Measurements from ENCODE around the gene MEF2C. TPM values are rescaled to one million over a fixed set of nuclear protein-coding genes. Genes with fewer than 3 reads are reported as not detected.

Gene MEF2C
- total RNA-seq, 1 donor from 2014 or later: under 0.01 TPM

- DNase-seq (ENCODE audit: low read depth) (no peak), FAIRE-seq (no peak)
- Histone ChIP-seq H3K36me3 (ENCODE audit: control insufficient read depth, insufficient read depth, low read length) (no peaks in the 10 kb centered on the region), H3K27me3 (ENCODE audit: control insufficient read depth, insufficient read depth, low read length) (no peaks in the 10 kb centered on the region), H3K4me3 (ENCODE audit: low read depth, low read length) (no peak overlapping the region)
- no peak for TF ChIP-seq CTCF (IDR thresholded peaks at IDR 0.05; ENCODE audit: insufficient read depth, low read length, severe bottlenecking)
These were observed 3.3 kb upstream of the MEF2C start for GRCh38 chr5:88886252-88886651.

DNA sequence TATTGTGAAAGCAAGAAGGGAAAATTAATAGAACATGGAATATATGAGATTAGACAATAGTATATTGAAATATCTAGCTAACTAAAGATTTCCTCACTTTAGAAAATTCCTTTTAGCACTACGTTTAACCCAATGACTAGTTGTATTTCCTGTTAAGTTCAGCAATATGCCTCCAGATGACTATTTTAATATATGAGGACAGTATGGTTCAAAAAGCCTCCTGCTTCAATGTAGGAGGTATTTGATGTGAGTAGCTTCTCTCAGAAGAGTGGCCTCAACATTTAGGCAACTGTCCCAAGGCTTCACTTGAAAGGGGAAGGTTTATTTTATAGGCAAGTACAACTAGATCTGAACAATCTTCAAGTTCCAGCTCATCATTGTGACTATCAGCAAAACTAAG, 2.0 kb upstream of the MEF2C start:
- Histone ChIP-seq H3K27me3 (ENCODE audit: control insufficient read depth, insufficient read depth, low read length) (no peaks in the 10 kb centered on the region), H3K4me3 (ENCODE audit: low read depth, low read length) (no peak overlapping the region), H3K36me3 (ENCODE audit: control insufficient read depth, insufficient read depth, low read length) (no peaks in the 10 kb centered on the region)
- FAIRE-seq: no peak
- DNase-seq (ENCODE audit: low read depth): no peak
- TF ChIP-seq CTCF (IDR thresholded peaks at IDR 0.05; ENCODE audit: insufficient read depth, low read length, severe bottlenecking): no peak

DNA sequence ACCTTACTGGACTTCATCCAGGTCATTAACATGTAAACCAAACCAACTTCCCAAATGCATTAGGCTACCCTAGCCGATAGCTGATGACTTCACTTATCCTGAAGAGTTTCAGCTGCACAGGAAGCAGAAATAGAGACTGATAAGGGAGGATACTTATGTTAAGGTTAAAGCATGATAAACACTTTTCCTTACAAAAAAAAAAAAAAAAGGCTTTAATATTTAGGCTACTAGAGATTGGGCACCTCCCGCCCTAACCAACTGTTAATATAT, 1.6 kb upstream of the MEF2C start:
- FAIRE-seq (no peak), DNase-seq (ENCODE audit: low read depth) (peak; percentile 18)
- Histone ChIP-seq H3K36me3 (ENCODE audit: control insufficient read depth, insufficient read depth, low read length) (no peaks in the 10 kb centered on the region), H3K27me3 (ENCODE audit: control insufficient read depth, insufficient read depth, low read length) (no peaks in the 10 kb centered on the region), H3K4me3 (ENCODE audit: low read depth, low read length) (peak overlapping the region; percentile 45)
- no peak for TF ChIP-seq CTCF (IDR thresholded peaks at IDR 0.05; ENCODE audit: insufficient read depth, low read length, severe bottlenecking)

DNA sequence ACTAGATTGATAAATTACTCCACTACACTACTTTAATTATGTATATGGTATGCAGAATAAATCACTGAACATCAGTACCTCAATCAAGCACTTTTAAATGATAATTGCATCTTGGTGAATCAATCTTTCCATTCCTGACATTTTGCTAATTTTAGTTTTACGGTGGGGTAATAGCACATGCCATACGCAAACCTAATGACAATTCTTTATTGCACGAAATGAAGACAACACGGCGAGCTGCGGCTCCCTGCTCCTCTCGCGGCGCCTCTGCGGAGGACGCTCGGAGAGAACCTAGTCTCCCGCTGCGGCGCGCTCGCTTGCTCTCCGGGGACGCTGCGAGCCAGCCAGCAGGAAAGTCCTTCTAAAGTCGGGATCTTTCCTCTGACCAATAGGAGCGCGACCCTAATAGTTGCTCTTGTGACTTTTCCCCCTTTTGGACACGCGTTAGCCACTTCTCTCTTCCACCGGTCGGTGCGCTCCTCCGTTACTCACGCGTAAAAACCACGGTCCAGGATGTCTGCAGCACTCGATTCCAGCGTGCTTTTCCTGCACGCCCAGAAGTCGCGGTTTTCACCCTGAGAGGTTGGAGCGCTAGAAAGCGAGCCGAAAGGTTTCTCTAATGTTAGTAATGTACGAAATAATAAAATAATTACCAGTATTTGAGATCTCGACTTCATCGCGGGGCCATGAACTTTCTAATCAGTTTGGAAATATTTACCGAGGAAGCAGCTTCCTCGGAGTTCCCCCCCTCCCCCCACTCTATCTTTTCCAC, 1.0 kb upstream of the MEF2C start:
- FAIRE-seq (no peak), DNase-seq (ENCODE audit: low read depth) (peak; percentile 27)
- peak overlapping the region; percentile 45 for H3K4me3 ChIP-seq (ENCODE audit: low read depth, low read length)

GRCh38 chr5:88882276-88883038, 527 bp downstream of the MEF2C start:
- FAIRE-seq (no peak), DNase-seq (ENCODE audit: low read depth) (peak; percentile 7)
- no peaks in the 10 kb centered on the region for H3K27me3 ChIP-seq (ENCODE audit: control insufficient read depth, insufficient read depth, low read length)
- peak overlapping the region; percentile 45 for H3K4me3 ChIP-seq (ENCODE audit: low read depth, low read length)
- H3K36me3 ChIP-seq (ENCODE audit: control insufficient read depth, insufficient read depth, low read length): no peaks in the 10 kb centered on the region
- no peak for TF ChIP-seq CTCF (IDR thresholded peaks at IDR 0.05; ENCODE audit: insufficient read depth, low read length, severe bottlenecking)

More for the DNA sequence above, 1.0 kb upstream of the MEF2C start:
- Histone ChIP-seq H3K27me3 (ENCODE audit: control insufficient read depth, insufficient read depth, low read length) (no peaks in the 10 kb centered on the region), H3K36me3 (ENCODE audit: control insufficient read depth, insufficient read depth, low read length) (no peaks in the 10 kb centered on the region)
- TF ChIP-seq CTCF (IDR thresholded peaks at IDR 0.05; ENCODE audit: insufficient read depth, low read length, severe bottlenecking): no peak
